HL-60 (cell line): ENCODE measurements around the gene FBXO3.

Experiments
- GABPA ChIP-seq: IDR thresholded peaks from 2 replicates; pipeline ENCODE4 v1.6.1; 2012; ENCODE audit warnings: low read depth
- POLR2AphosphoS5 ChIP-seq: IDR thresholded peaks from 2 replicates; pipeline ENCODE4 v1.6.1; 2012; ENCODE audit warnings: low read depth
- REST ChIP-seq: IDR thresholded peaks from 2 replicates; pipeline ENCODE4 v1.6.1; 2012; ENCODE audit warnings: low read depth; ENCODE audit not compliant: insufficient replicate concordance
- TF ChIP-seq, protein P1 (sequence below): IDR thresholded peaks from one replicate; pipeline ENCODE4 v1.5.1; 2011; ENCODE audit warnings: low read length, control low read depth, inconsistent platforms; ENCODE audit not compliant: insufficient read depth

- TF ChIP-seq, protein P1, sequence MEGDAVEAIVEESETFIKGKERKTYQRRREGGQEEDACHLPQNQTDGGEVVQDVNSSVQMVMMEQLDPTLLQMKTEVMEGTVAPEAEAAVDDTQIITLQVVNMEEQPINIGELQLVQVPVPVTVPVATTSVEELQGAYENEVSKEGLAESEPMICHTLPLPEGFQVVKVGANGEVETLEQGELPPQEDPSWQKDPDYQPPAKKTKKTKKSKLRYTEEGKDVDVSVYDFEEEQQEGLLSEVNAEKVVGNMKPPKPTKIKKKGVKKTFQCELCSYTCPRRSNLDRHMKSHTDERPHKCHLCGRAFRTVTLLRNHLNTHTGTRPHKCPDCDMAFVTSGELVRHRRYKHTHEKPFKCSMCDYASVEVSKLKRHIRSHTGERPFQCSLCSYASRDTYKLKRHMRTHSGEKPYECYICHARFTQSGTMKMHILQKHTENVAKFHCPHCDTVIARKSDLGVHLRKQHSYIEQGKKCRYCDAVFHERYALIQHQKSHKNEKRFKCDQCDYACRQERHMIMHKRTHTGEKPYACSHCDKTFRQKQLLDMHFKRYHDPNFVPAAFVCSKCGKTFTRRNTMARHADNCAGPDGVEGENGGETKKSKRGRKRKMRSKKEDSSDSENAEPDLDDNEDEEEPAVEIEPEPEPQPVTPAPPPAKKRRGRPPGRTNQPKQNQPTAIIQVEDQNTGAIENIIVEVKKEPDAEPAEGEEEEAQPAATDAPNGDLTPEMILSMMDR, result no peak
- TF ChIP-seq POLR2AphosphoS5 (no peak), GABPA (no peak), REST (no peak)
Measured at GRCh38 chr11:33730716-33731115, 43.6 kb downstream of the FBXO3 start.
